ENCODE measurements around the gene MAP3K5.
"Not testable (repeated sequence)": the region's sequence is repeated elsewhere in the genome, so short reads cannot be mapped to it uniquely, and the experiment has no call there.

Gene MAP3K5

DNA sequence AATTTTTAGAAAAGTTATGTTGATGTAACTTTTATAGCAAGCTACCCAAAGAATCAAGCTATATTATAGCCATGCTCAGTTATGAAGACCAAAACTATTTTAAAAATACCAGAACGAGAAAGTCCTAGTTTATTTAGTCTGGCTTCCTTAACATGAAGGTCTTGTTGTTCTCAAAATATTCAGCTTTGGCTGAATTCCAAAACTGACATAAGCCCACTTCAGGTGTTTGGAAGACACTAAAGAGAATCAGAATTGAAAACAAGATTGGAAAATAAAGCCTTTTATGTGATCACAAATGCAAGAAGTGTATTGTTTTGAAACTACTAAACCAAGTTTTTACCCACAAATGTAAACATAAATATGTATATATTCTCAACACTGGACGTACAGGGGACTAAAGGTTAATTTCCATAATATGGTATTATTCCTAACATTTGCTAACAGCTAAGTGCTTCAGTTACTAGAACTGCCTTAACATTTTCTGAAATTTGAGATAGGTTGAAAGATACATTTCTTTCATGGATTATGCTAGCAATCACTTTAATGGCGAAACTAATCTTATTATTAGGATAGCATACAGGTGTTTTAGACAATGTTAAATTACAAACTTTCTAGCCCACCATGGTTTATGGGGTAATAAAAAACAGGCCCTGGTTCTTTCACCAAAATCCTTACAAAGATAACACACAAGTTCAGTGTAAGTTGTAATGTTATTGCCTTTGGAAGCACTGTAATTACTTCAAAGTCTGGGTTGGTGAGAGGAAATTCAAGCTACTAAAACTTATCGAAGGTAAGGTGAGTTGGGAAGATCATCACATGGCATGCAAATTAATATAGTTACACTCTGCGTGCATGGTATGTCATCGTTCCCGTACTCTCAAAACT lies 1.6 kb downstream of the MAP3K5 start:
- no peak for DNase-seq

DNA sequence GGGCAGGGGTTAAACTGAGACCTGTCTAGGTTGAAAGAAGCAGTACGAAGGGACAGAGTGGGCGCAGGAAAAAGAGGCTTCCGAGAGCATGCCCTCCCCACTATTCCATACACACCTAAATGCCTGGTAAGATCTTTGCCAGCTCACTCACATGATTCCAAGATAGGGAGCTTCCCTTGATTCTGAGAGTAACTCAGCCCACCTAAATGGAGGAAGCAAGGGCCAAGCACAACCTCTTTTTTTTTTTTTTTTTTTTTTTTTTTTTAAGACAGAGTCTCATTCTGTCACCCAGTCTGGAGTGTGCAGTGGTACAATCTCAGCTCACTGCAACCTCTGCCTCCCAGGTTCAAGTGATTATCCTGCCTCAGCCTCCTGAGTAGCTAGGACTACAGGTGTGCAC lies 2.8 kb downstream of the MAP3K5 start:
- not testable (repeated sequence) for DNase-seq

DNA sequence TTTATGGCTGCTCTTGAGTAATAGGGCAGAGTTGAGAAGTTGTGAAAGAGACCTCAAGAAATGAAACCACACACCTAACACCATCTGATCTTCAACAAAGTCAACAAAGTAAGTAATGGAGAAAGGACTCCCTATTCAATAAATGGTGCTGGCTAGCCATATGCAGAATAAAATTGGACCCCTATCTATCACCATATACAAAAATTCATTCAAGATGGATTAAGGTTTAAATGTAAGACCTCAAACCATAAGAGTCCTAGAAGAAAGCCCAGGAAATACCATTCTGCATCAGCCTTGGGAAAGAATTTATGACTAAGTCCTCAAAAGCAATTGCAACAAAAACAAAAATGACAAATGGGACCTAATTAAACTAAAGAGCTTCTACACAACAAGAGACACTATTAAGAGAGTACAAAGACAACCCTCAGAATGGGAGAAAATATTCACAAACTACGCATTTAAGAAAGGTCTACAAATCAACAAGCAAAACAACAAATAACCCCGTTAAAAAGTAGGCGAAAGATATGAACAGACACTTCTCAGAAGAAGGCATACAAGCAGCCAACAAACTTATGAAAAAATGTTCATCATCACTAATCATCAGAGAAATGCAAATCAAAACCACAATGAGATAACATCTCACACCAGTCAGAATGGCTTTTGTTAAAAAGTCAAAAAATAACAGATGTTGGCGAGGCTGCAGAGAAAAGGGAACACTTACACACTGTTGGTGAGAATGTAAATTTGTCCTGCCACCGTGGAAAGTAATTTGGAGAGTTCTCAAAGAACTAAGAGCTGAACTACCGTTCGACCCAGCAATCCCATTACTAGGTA lies 4.0 kb downstream of the MAP3K5 start:
- DNase-seq = no peak

DNA sequence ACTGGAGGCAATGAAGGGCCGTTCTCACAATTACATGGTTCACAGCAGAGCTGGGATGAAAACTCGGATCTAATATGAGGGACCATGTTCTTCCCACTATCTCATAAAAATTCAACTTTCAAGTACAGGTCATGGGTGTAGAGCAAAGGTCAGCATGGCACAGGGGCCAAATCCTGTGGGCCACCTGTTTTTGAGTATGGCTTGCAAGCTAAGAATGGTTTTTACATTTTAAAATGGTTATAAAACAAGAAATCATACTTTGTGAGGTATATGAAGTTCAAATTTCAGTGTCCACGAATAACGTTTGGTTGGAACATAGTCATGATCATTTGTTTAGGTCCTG lies 4.6 kb downstream of the MAP3K5 start:
- no peak for DNase-seq

DNA sequence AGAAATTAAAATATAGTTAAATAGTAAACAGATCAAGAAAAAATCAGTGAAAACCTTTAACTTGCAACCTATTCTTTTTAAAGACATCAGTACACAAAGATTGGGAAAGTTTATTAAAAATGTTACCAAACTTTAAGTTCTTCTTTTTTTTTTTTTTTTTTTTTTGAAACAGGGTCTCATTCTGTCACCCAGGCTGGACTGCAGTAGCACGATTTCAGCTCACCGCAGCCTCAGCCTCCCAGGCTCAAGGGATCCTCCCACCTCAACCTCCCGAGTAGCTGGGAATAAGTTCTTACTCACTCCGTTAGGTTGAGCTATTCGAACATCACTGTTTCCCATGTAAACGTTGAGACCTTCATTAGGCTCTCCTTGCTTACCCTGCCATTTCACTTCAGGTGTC lies 5.6 kb downstream of the MAP3K5 start:
- DNase-seq = no peak

DNA sequence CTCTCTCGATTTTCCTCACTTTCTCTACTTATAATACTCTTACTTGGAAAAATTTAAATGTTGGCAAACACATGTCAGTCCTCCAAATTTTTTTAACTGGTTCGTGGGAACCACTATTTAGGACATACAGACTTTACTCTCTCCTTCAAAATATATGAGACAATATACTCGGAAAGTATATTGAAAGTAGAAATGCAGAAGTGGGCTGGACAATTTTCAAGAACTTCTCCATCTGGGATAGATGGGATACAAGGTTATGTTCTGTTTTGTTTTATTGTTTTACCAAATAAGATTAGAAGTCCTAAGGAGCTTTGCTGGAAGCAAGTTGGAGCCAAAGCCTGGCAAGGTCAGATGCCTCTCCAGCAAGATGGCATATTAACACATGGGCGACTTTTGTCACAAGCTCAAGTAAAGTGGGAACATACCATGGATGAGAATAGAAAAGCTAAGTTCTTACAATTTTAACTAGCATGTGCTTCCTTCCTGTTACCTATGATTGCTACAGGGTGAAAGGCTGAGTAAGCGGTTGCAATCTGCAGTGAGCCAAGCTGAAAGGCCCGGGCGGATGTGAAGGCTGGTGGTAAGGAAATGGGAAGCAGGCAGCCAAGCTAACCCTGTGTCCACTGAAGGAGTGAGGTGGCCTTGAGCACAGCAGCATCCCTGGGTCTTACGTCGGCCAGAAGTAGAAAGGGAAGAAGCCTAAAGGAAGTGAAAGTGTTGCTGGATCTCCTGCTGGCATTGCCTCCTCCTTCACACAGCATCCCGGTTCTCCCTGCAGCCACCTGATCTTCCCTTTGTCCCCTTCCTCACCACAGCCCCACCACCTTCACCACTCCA lies 7.1 kb downstream of the MAP3K5 start:
- DNase-seq = no peak

DNA sequence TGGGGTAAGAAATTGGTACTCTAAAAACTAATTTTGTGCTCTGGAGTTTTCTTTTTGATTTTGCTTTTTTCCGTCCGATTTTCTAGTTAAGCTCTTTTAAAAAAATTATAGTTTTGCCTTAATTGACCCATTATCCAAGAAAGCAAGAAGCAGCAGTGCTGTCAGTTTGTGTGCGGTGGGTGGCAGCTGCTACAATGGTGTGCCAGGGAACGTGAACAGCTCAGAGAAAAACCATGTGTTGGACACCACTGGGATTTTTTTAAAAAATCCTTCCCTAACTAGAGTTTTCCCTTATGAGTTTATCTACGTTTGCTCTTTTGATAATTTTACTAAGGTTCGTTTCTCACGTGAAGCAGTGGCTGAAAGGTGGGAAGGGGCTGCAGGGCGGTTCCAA lies 8.0 kb downstream of the MAP3K5 start:
- DNase-seq = no peak

DNA sequence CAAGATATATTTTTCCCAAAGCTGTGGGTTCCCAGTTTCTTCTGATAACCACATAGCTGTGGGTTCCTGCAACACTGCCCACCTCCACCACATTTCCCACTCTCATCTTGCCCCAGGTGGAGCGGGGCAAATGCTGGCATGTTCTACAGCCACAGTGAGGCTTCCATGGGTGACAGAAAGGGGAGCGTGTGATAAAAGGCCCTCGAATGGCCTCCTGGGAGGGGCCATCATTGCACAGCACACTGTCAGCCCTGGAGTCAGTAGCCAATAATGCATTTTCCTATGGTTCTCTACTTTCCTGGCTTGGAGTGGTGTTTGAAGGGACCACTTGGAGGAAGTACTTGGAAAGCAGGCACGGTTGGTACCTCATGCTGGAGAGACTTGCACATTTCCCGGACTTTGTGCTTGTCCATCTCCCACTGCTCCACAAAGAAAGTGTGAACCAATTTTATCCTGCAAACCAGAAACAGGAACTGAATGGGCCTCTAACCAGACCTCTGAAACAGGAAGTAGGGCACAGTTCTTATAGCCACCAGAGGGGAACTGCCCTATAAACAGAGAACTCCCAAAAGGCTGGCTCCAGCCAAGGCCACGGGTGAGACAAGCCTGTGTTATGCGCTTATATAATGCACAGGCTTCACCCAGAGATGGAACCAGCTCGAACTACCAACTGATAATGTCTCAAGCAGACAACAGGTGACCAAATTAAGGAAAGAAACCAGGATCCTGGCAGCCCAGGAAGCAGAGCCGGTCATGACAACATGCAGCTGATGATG lies 8.6 kb downstream of the MAP3K5 start:
- DNase-seq = no peak

DNA sequence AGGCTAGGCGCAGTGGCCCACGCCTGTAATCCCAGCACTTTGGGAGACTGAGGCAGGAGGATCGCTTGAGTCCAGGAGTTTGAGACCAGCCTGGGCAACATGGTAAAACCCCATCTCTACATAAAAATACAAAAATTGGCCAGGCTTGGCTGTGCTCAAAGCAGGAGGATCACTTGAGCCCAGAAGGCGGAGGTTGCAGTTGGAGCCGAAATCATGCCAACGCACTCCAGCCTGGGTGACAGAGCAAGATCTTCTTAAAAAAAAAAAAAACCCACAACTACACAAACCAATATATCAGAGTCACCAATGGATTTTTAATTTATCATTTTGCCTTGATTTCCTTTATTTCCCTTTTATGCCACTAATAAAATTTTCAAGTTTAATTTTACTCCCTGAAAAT lies 9.3 kb downstream of the MAP3K5 start:
- no peak for DNase-seq

DNA sequence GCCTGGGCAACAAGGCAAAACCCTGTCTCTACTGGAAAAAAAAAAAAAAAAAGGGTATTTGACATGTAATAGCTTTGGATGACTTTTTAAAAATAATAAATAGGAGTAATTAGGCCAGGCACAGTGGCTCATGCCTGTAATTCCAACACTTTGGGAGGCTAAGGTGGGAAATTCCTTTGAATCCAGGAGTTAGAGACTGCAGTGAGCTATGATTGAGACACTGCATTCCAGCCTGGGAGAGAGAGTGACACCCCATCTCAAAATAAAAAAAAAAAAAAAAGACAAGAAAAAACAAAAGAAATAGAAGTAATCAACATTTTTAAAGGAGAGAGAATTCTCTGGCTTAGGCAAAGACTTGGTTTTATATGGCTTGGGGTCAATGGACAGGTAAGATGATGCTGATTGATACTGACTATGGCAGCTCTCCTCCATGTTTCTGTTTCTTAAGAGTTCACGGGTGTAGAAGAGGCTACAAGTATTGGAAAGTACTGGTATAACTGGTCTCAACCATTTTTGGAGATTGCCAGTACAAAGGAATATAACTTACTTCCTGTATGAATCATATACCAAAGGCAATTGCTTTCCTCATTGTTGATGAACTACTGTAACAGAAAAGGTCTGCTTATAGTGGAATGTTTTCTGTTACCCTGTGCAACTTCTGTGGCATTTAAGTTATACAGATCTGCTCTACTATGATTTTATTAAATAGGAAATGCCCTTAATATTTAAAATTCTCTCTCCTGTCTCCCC lies 10.1 kb downstream of the MAP3K5 start:
- no peak for DNase-seq

DNA sequence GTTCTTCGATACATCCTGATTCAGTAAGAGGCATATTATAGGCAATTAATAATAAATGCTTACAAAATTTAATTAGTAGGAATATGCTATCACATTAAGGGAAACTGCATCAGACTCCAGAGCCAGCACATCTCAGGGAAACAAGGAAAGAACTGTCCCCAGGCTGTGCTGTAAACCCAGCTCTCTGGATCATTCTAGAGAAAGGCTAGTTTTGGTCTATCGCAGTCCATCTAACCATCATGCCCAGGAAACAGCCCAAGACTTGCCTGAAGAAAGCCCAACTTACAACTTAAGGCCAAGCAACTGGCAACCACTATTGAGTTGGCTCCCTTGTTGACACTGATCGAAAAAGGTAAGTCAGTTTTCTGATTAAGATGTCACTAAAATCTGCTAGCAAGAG lies 11.3 kb downstream of the MAP3K5 start:
- no peak for DNase-seq

DNA sequence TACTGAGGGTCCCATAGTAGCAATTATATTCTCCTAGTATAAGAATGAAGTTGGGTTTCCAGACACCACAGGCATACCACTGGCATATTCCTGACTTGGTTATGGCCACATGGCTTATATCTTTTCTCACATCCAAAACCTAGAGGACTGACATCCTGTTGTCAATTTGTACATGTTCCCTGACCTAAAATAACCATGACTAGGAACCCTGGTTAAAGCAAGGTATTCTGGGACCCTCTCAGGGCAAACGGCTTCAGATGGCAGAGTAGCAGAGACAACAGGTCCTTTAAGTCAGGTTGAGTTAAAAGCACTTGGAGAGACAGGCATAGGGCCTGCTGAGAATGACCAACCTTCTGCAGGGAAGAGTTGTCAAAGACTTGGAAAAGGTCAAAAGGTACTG lies 12.6 kb downstream of the MAP3K5 start:
- no peak for DNase-seq

DNA sequence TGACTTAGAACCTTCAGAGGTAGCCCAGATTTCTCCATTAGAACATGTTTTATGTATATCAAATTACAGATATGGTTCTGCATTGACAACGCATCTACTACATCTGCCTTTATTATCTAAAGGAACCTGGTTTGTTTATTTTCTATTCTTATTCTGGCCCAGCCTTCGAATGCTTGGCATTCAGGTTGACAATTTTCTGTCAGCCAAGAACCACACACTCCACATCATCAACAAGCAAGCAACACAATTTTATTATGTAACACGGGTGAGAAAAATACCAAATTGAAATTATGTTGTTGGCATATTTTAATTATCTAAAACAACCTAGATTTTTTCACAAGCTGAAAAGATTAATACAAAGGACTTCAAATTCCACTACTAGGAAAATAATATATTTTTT lies 14.6 kb downstream of the MAP3K5 start:
- no peak for DNase-seq

DNA sequence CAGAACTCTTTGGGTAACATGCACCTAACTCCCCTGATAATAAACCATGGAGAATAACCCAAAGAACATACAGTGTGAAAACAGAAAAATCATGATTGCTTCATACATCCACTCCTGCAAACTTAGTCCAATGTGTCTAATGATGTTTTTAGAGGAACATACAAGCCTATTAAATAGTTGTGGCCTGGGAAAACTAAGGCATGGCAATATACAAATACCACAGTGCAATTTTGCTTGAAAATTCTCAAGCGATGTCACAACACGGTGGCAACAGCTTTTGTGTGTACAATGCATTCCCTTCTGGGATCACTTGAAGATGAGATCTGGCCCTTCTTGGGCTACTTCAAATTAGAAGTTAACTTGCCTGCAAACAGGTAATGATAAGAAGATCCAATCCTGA lies 16.7 kb downstream of the MAP3K5 start:
- DNase-seq = no peak

DNA sequence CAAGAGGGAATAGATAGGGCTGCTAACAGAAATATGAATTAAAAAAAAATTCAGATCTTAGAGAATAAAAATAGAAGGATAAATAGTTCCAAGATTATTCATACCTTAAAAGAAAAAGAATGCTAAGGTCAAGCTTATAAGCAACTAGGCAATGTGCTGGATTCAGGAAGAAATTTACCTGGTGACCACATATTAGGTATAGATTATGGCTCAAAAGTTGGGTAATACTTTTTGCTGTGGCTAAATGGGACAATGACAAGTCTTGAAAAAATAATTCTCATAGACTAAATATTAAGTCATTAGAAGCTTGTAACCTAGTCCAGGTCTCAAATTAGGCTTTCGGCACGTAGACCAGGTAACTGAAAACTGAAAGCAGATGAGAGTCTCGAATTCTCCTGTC lies 17.2 kb downstream of the MAP3K5 start:
- DNase-seq = no peak

DNA sequence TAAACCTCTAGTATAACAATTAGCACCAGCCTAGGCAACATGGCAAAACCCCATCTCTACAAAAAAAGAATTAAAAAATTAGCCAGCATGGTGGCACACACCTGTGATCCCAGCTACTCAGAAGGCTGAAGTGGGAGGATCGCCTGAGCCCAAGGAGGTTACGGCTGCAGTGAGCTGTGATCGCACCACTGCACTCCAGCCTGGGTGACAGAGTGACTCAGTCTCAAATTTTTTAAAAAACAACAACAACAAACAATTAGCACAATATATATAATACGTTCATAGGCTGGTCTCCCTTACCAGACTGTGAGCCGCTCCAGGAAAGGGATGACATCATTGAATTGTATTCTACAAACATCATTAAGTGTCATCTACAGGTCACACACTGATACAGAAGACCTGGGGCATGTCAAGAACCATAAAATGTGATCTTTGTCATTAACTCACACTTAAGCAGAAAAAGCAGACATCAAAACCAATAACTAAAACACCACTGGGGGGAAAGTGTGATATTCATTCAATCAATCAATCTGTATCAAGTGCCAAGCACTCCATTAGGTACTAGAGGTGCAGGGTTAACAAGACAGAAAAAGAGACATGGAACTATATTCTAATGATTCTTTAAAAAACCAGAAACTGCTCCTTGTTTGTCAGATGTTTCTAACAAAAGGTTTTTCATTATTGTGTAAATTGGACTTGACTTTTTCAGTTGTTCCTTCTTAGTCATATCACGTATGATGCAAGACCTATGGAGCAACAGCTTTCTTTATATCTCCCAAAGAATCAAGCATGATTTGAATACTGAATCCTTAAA lies 17.8 kb downstream of the MAP3K5 start:
- DNase-seq = no peak

DNA sequence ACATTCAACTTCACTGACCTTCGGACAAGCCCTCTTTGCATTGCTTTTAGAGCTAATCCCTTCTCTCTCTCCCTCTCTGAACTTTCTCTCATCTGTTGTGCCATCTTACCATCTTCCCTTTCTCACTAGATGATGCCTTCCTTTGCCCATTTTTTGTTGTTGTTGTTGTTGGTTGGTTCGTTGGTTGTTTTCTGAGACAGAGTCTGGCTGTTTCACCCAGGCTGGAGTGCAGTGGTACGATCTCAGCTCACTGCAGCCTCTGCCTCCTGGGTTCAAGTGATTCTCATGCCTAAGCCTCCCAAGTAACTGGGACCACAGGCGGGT lies 18.8 kb downstream of the MAP3K5 start:
- no peak for DNase-seq

DNA sequence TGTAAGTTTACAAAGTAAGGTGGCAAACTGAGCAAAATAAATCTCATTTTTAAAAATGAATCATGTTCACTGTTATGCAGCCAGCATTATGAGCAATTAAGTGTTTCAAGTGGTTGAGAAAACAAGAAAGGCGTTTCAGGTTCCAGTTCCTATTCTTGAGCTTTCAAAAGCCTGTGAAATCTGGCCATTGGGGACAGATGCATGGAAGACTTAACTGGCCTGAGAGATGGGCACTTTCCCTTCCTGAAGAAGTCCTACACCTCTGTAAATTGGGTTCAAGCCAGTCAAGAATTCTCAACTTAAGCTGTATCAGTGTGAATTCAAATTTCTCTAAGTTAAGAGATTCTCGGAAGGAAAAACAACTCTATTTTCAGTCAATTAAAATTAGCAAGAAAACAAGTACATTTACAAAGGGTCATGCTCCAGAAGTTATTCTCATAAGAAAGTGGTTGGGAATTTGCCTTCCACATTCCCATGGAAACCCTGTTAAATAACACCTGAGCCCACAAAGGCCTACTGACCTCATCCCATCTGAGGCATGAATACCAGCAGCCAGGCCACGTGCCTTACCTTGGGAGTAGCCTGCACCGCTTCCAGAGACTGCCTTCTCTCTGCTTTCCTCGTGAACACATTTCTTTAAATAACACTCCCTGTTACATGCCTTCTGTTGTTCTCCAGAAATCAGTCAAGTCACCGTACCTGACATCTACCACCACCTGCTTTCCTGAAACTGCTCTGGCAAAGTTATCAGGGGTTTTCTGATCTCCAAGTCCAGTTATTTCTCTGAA lies 19.4 kb downstream of the MAP3K5 start:
- no peak for DNase-seq

DNA sequence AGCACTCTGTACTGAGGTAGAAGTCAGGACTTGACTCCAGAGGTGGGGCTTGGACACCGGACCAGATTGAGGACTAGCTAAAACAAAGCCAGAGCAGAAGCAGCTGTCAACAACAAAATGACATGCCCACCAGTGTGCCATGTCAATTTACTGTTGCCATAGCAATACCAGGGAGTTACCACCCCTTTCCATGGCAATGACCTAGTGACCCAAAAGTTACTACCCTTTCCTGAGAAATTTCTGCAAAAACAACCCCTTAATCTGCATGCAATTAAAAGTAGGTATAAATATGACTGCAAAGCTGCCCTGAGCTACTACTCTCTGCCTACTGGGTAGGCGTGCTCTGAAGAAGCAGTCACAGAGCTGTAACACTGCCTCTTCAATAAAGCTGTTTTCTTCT lies 21.0 kb downstream of the MAP3K5 start:
- no peak for DNase-seq

DNA sequence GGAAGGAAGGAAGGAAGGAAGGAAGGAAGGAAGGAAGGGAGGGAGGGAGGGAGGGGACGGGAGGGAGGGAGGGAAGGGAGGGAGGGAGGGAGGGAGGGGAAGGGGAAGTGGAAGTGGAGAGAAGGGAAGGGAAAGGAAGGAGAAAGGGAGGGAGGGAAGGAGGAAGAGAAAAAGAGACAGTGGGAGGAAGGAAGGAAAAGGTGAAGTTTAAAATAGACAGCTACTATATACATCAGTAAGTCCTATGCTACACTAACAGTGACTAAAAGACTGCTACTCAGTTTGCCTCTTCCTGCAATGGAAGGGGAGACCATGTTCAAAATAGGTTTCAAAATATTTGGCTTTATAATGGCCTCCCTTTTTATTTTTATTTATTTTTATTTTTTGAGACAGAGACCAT lies 22.5 kb downstream of the MAP3K5 start:
- DNase-seq = no peak
